Right lobe of liver (tissue), 4 donors: ENCODE measurements around the gene PDCD4.

ENCODE experiments used
- CTCF ChIP-seq, 4 donors: fragments of 200-600 bp in 3 of 4; fragments of 450-650 bp in 1 of 4; IDR thresholded peaks; one replicate each; pipeline versions ENCODE4 v1.5.1 to v1.8.0; 2016 to 2022; ENCODE audit warnings: antibody characterized with exemption in 4 of 4, mild to moderate bottlenecking in 2 of 4
- POLR2A ChIP-seq: fragments of 450-650 bp; IDR thresholded peaks from one replicate; pipeline ENCODE4 v1.6.1; 2017; ENCODE audit warnings: antibody characterized with exemption, mild to moderate bottlenecking
- donor health status: DM: no; HTN: no; CAD: no.
- donor health status: DM: no; HTN: no; CAD: no.
- donor health status: DM: no; HTN: yes; CAD: no.

- no peak for TF ChIP-seq CTCF (IDR thresholded peaks at IDR 0.05)
- no peak for TF ChIP-seq POLR2A
Observed at GRCh38 chr10:110947061-110947595, 75.4 kb downstream of the PDCD4 start.
